GM10847 (cell line): ENCODE data around the gene OR8A1.

Experiments
- POLR2A ChIP-seq: IDR thresholded peaks from 2 replicates; pipeline ENCODE4 v1.6.1; 2011; ENCODE audit not compliant: insufficient read length; ENCODE audit errors: extremely low read depth

The OR8A1 gene

DNA sequence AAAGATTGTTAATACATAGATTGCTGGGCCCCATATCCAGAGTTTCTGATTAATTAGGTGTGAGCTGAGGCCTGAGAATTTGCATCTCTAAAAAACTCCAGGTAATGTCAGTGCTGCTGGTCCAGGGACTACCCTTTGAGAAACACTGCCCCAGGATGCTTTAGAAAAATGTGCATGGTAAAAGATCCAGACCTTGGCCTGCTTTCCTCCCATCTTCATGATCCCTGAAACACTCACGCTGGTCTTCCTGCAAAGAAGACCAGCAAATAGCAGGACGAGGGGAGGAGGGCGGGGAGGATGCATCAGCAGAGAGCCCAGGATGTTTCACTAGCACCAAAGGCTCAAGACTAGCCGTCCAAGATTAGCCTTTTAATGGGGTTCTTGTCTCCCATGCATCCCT is at the start of gene OR8A1:
TSS of gene OR8A1 (plus strand) at position 301 of the 400 bp plus-strand sequence. CDS start 123 bp downstream, outside the sequence.
- TF ChIP-seq POLR2A: no peak

DNA sequence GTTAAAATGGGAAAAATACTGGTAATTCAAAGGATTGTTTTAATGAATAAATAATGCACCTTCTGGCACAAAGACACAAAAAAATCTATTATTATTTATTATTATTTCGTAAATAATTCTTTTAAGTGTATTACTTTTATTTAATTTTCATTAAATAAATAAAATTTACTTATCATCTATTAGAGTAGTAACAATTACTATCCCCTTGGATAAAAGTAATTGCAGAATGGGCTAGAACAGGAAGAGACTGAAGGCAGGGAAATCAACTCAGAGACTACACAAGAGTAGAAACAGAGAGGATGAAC is 49.3 kb upstream of the OR8A1 start:
- TF ChIP-seq POLR2A: no peak

DNA sequence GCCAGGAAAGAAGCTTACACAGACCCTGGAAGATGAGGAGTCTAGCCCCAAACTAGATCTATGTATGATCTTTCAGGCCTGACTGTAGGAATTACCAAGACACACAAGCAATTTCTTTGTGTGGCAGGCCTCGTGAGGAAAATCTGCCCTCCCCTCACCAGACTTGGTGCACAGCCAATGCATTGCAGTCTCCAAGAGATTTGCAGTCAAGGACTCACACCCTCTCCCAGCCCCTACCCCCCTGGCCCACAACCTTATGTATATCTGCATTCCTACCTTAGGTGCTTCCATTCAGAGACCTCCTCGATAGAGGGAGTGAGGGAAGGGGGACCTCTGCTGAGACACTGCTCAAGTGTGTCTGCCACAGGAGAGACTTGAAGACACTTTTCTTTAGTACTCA is 36.2 kb upstream of the OR8A1 start:
- no peak for TF ChIP-seq POLR2A

DNA sequence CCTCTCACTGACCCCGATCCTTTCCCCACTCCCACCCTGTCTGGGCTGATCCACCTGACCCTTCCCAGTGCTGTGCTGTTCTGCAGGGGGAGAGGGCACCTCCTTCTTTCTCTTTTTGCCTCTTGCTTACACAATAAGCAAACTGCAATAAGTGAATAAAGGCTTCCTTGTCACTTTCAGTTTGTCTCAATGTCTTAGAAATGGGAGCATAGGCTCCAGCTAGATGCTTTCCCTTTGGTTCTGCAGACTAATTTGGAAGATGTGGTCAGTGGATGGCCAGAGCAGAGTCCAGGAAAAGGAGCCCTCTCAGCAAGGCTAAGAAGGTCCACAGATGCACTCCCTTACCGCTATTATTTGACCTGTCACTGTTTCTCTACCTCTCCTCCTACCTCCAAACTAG is 35.7 kb upstream of the OR8A1 start:
- no peak for TF ChIP-seq POLR2A

DNA sequence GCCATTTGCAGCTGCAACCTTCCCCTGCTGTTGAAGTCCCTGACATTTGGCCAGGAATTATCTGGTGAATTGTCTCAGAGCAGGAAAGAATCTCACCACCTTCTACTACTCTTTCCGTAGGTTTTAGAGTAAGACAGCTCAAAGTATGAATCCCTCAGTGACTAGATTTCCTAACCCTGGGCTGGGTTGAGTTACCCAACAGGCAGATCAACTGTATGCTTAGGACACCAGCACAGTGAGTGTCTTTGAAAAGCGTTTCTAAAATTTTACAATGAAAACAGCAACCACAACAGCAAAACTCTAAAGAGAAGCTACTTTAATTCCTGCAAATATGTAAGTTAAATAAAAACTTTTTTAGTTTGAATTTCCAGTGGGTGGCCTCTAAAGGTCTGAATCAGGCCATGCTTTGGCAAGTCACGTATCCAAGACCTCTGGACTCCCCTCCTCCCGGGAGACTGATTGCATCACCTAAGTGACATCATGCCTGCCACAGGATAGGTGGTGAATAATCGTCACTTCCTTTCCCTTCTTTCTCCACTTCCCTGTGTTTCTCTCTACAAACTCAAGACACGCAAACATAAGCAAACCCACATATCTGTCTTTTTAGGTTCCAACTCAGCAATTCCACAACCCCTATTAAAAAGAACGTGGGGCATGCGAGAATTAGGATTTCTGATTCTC is 34.1 kb upstream of the OR8A1 start:
- TF ChIP-seq POLR2A: no peak

DNA sequence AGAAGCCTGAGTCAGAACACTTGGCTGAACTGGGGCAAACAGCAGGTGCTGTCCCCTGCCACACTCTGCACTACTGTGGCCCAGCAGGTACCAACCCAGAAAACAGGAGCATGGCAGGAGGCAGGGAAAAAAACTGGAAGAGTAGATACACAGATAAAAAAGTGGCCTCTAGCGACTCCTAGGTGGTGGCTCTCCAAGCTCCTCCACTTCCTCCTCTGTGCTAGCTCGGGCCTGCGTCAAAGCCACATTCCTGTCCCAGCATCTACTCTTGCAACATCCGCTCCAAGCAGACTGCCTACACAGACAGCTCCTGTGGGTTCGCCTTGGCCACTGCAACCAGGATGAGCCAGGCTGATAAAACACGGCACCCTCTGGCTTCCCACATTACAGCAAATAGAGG is 33.3 kb upstream of the OR8A1 start:
- TF ChIP-seq POLR2A: no peak

DNA sequence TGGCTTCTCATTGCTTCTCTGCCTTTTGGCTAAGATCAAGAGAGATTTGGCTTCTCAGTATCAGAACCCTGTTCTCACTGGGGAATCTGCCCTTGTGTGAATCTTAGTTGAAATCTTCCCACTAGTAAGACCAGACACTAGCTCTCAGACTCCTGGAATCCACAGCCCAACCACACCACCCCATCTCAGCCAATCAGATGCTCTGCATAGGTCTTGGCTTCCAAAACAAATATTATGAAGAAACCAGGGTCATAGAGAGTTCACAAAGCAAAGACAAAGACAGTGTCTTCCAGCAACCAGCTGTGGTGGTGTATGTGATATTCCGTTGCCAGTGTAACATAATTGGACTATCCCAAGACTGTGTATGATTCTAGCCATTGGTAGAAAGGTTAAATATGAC is 31.8 kb upstream of the OR8A1 start:
- TF ChIP-seq POLR2A: no peak

DNA sequence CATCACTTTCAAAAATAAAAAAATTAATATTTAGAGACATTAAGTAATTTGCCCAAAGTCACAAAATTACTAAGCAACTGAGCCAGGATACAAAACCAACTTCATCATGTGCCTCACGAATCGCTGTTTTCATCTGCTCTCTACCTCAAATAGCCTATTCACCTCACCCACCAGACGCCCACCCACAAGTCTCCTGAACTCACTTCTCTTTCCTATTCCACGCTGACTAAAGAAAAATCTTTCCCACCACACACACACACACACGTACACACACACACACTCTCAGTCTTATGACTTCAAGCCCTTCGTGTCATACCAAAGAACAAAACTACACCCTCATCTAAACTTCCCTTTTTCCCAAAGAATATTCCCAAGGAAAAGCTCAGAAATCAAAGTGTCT is 28.6 kb upstream of the OR8A1 start:
- no peak for TF ChIP-seq POLR2A

DNA sequence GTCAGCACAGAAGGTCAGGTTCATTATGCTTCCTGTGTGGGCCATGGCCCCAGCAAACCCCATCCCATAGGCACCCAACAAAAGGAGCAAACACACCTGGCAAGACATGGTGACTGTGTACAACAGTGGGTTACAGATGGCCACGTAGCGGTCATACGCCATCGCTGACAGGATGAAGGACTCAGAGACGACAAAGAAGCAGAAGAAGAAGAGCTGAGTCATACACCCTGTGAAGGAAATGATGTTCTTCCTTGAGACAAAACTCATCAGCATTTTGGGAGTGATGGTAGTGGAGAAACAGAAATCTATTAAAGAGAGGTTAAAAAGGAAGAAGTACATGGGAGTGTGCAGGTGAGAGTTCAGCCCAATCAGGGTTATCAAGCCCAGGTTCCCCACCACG is 26.7 kb upstream of the OR8A1 start:
- TF ChIP-seq POLR2A: no peak

DNA sequence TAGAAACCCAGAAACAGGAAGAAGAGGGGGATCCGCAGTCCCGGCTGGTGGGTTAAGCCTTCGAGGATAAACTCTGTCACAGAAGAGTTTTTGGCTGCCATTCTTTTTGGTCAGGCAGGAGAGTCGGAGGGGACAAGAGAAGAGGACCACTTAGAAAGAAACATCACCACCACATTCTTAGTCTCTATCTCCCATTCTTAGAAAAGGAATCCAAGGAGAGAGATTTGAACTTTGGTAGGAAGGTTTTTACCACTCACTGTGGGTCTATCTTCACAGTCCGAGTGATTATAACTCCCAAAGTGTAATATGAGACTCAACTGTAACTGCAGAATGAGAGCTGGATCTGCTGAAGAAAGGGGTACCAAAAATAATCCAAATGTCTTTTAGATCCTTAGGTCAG is 26.2 kb upstream of the OR8A1 start, which contains the start of gene OR8B12:
TSS of gene OR8B12 (minus strand) at position 101 of the 400 bp plus-strand sequence. CDS start at position 101, 0 bp downstream.
- TF ChIP-seq POLR2A: no peak

DNA sequence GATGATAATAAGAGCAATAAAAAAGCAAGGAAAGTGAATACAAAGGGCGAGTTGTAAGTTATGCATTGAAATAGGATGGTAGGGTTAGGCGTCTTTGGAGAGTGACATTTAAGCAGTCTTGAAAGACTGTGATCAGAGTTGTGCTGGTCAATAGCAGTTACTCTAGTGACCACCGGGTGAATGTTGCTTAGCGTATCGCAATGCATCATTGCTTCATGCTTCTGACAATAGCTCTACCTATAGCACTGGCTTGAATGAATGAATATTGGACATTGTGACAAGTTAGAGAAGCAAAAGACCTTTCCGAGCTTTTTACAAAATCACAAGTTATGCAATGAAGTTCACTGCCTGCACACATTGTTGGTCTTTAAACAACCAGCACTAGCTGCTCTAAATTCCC is 18.6 kb upstream of the OR8A1 start:
- no peak for TF ChIP-seq POLR2A

DNA sequence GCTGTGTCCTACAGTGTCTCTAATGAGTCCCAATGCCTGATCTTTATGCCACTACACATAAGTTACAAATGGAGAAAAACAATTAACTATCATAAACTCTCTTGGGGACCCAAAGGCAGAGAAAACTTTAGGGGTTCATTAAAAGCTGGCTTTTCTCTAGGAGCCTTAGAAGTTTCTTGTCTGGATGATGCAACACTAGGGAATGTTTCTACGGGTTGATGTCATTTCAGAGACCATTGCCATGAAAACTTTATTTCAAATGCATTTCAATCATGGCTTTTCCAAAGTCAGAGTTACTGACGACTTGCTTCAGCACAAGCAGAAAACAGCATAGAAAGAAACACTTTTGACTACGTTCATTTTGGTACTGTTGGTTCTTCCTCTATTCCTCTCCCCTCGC is 17.8 kb upstream of the OR8A1 start:
- no peak for TF ChIP-seq POLR2A

DNA sequence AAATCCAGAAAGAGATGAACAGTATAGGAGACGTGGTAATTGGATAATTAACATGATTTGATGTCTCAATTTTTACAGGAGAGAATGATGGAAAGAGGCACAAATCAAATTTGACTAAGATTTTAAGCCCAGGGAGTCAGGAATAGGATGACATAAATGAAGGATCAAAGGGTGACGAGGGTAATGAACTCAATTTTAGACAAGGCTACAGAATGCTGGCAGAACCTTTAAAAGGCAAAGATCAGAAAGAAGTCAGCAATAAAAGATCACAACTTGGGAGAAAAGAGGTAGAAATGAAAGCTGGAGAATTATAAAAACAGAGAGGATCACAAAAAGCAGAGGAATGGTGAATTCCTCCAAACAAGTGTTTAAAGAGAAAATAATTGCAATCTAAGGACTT is 13.0 kb upstream of the OR8A1 start:
- TF ChIP-seq POLR2A: no peak

DNA sequence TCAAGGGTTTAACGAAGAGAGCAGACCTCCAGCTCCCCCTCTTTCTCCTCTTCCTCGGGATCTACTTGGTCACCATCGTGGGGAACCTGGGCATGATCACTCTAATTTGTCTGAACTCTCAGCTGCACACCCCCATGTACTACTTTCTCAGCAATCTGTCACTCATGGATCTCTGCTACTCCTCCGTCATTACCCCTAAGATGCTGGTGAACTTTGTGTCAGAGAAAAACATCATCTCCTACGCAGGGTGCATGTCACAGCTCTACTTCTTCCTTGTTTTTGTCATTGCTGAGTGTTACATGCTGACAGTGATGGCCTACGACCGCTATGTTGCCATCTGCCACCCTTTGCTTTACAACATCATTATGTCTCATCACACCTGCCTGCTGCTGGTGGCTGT is 363 bp downstream of the OR8A1 start:
- TF ChIP-seq POLR2A: no peak

DNA sequence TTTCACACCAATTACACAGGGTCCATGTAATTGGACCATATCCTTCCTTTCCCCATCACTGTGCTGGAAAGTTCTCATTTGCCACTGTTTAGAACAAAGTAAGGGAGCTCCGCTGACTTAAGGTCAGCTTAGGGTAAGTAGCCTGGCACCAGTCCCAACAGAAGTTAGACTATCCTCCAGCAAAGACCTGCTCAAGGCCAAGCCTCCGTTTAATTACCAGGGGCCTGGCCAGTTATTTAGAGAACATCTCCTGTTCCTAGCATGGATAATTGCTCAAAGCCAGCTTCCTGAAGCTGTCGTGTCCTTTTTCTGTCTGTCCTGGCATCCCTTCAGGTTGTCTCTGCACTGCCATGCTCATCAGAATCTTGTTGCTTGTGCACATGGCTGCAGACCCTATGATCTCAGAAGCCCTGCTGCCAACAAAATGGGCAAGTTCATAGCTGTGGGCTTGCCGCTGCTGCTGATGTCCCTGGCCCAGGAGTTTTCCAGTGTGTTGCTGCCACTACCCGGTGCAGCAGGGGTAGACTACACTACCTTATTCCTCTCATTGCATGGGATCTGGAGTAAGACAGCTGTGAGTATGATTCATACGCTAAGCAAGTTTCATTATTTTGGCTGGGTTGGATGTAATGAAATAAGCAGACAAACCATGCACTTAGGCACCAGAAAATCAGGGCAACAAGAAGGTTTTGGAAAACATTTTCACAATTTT is 8.1 kb downstream of the OR8A1 start:
- no peak for TF ChIP-seq POLR2A

DNA sequence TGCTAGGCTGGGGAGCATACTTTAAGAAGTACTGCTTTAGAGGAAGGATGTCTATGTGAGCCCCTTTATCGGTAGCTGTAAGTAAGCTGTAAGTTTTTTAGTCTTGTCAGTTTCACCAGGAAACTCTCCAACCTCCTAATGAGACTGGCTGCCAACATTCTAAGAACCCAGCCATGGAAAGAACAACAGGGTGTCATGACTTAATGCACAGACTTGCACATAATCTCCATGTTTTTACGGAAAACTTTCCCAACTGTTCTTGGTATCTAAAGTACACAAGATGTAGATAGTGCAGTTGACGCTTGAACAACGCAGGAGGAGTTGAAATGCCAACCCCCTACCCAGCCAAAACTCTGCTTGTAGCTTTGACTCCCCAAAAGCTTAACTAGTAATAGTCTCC is 9.0 kb downstream of the OR8A1 start:
- no peak for TF ChIP-seq POLR2A

DNA sequence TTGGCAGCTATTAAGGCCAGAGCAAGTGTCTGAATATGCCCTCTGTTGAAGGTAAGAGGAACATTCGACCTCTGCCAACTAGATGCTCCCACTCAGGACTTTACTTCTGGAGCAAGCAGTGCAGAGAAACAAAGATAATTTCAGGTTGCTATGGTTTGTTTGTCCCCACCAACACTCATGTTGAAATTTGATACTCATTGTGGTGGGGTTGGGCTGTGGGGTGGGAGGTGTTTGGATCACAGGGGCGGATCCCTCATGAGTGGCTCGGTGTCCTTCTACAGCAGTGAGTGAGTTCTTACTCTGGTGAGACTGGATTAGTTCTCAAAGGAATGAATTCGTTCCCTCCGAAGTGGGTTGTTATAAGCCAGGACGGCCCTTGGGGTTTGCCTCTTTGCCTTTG is 12.0 kb downstream of the OR8A1 start:
- no peak for TF ChIP-seq POLR2A
